Right atrium auricular region (tissue), 2 donors: ENCODE data around the gene BAX. TPM values are rescaled to one million over a fixed set of nuclear protein-coding genes. Genes with fewer than 3 reads are reported as not detected.

Source experiments
- DNase-seq: peaks from one replicate; pipeline ENCODE4 v3.0.0-alpha.2; 2019; ENCODE audit warnings: low spot score
- H3K27ac ChIP-seq, 2 donors: fragments of 200-600 bp; sonication (generic); 1 replicate in 1 of 2; 2 replicates in 1 of 2; pipeline ENCODE4 v1.5.1; 2016 to 2019
- H3K27me3 ChIP-seq, 2 donors: fragments of 200-600 bp; sonication (generic); one replicate each; pipeline versions ENCODE4 v1.5.1 to v1.6.0; 2017 to 2019
- H3K36me3 ChIP-seq: fragments of 200-600 bp; sonication (generic); one replicate; pipeline ENCODE4 v1.5.1; 2016
- H3K4me1 ChIP-seq, 2 donors: fragments of 200-600 bp; sonication (generic); one replicate each; pipeline versions ENCODE4 v1.5.1 to v1.6.0; 2017 to 2019
- H3K4me3 ChIP-seq, 2 donors: fragments of 200-600 bp; sonication (generic); 1 replicate in 1 of 2; 2 replicates in 1 of 2; pipeline ENCODE4 v1.5.1; 2017 to 2019; ENCODE audit warnings: mild to moderate bottlenecking in 1 of 2, moderate library complexity in 1 of 2
- H3K9me3 ChIP-seq, 2 donors: fragments of 200-600 bp; sonication (generic); one replicate each; pipeline ENCODE4 v1.5.1; 2019
- total RNA-seq, 2 donors: library from RNA; depleted of rRNA; stranded (reverse); fragments of >200 nt; gene quantifications; one replicate each; pipeline ENCODE4 v1.1.0, GENCODE V29; 2016
- TF ChIP-seq, protein P1 (sequence below), 2 donors: fragments of 200-600 bp; sonication (generic); IDR thresholded peaks; one replicate each; pipeline ENCODE4 v1.5.1; 2019; ENCODE audit warnings: antibody characterized with exemption in 2 of 2

The BAX gene
- total RNA-seq, 2 donors from 2014 or later: 10.7 to 21.2 TPM

DNA sequence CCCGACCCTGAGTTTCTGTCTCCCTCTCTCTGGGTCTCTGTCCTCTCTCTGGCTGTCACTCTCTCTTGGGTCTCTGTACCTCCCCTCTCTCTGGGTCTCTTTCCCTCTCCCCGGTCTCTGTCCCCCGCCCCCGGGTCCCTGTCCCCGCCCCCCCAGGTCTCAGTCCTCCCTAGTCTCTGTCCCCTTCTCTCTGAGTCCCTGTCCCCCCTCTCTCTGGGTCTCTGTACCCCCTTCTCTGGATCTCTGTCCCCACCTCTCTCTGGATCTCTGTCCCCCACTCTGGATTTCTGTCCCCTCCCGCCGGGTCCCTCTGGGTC is 8.1 kb downstream of the BAX start:
- peaks cover 0 to 47% of the 10 kb centered on the region in 2 donors for H3K4me1 ChIP-seq

DNA sequence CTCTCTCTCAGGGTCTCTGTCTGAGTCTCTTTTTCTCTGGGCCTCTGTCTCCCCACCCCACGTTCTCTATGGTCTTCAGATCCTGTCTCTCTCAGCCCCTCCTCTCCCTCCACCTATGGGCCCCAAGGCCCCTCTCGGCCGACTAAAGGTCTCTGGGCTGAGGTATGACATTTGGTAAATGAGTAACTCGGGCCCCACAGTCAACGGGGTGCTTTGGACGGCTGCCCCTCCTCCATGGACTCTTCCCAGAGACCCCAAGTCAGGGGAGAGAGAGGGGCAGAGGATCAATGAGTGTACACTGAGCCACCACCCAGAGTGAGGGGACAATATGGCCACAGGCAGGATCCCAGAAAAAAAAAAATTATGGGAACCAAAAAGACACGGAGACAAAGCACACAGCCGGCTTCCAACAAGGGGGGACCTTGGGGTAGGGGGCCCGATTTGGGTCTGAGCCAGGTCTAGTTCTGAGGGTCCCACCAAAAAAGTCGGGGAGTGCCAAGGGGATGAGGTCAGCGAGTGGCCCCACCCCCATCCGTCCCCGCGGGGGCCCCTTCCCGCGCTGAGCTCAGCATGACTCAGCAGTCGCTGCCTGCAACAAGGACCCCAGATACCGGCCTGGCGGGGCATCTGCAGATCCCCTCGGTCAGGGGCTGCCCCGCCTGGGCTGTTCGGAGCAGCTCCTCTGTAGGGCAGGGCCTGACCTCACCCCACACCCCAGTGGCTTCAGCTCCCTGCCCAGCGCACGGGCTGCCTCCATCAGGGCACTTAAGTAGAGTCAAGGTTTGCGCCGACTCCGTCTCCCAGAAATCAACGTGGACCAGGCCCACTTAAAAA is 8.9 kb downstream of the BAX start:
- Histone ChIP-seq H3K27me3 (no peaks in the 10 kb centered on the region), H3K36me3 (peaks cover 21% of the 10 kb centered on the region), H3K4me3 (peak overlapping the region; percentile 39 to 82), H3K9me3 (no peaks in the 10 kb centered on the region), H3K4me1 (peaks cover 0 to 53% of the 10 kb centered on the region in 2 donors), H3K27ac (peak overlapping the region; percentile 90 to 92)
- TF ChIP-seq, protein P1, sequence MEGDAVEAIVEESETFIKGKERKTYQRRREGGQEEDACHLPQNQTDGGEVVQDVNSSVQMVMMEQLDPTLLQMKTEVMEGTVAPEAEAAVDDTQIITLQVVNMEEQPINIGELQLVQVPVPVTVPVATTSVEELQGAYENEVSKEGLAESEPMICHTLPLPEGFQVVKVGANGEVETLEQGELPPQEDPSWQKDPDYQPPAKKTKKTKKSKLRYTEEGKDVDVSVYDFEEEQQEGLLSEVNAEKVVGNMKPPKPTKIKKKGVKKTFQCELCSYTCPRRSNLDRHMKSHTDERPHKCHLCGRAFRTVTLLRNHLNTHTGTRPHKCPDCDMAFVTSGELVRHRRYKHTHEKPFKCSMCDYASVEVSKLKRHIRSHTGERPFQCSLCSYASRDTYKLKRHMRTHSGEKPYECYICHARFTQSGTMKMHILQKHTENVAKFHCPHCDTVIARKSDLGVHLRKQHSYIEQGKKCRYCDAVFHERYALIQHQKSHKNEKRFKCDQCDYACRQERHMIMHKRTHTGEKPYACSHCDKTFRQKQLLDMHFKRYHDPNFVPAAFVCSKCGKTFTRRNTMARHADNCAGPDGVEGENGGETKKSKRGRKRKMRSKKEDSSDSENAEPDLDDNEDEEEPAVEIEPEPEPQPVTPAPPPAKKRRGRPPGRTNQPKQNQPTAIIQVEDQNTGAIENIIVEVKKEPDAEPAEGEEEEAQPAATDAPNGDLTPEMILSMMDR (IDR thresholded peaks at IDR 0.05): no peak
- peak; percentile 88 for DNase-seq

More for the DNA sequence above, 8.1 kb downstream of the BAX start:
- Histone ChIP-seq H3K4me3 (no peak overlapping the region), H3K9me3 (no peaks in the 10 kb centered on the region), H3K36me3 (peaks cover 18% of the 10 kb centered on the region), H3K27me3 (no peaks in the 10 kb centered on the region), H3K27ac (peak overlapping the region; percentile 90 to 92)
- TF ChIP-seq, protein P1 (IDR thresholded peaks at IDR 0.05): no peak
- no peak for DNase-seq

DNA sequence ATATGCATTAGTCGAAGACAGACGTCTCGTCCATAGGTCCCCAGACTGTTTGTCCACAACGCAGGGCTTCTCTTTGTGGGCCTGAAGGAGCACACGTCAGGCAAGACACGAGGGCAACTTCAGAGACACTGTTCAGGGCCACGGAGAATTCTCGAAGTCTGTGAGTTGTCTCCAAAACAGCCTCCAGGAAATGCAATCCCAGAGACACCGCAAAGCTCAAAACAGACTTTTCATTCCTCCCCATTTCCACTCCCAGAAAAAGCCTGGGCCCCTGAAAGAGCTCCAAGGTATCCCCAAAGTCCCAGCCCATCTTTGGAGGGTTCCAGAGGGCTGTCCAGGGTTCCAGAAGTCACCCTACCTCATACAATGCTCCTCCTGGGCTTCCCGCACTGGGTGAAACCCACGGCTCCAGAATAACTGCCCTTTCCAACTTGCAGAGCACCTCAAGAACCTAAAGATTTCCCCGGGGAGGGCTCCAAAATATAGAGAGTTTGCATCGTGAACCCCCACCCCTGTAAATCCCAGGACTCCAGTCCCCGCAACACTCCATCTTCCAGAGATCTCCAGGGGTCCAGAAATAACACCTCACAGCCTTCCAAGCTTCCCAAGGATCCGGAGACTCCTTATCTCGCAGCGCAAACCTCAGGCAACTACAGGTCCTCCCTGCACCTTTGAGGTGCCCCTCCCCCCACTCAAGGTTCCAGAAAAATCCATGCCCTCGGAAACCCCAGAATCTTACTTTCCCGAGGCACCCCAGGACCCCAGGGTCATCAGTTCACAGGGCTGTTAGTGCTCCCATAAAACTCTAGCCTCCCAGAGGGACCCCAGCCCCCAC is 9.7 kb downstream of the BAX start:
- Histone ChIP-seq H3K9me3 (no peaks in the 10 kb centered on the region), H3K4me1 (peaks cover 0 to 61% of the 10 kb centered on the region in 2 donors), H3K27me3 (no peaks in the 10 kb centered on the region), H3K4me3 (peak overlapping the region; percentile 39 to 82), H3K36me3 (peaks cover 29% of the 10 kb centered on the region), H3K27ac (peak overlapping the region; percentile 90 to 92)
- TF ChIP-seq, protein P1 (IDR thresholded peaks at IDR 0.05): no peak
- DNase-seq: no peak

DNA sequence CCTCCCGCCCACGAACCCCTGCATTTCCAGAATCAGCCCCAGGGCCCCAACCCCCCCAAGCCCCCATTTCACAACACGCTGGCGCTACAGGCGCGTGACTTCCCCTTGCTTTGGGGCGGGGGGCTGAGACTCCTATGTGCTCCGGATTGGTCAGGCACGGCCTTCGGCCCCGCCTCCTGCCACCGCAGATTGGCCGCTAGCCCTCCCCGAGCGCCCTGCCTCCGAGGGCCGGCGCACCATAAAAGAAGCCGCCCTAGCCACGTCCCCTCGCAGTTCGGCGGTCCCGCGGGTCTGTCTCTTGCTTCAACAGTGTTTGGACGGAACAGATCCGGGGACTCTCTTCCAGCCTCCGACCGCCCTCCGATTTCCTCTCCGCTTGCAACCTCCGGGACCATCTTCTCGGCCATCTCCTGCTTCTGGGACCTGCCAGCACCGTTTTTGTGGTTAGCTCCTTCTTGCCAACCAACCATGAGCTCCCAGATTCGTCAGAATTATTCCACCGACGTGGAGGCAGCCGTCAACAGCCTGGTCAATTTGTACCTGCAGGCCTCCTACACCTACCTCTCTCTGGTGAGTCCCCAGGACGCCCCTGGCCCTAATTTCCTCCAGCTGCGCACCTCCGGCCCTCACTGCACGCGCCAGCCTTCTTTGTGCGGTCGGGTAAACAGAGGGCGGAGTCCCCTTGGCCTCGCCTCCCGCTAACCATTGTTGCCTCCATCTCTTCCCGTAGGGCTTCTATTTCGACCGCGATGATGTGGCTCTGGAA is 10.5 kb downstream of the BAX start, which contains the start of gene FTL:
Gene FTL (plus strand): TSS at position 270 of the 766 bp plus-strand sequence. CDS start 199 bp downstream, at position 469.
- peaks cover 0 to 61% of the 10 kb centered on the region in 2 donors for H3K4me1 ChIP-seq
- peak within 1 kb of the TSS; percentile 82 to 99 for H3K4me3 ChIP-seq
- H3K9me3 ChIP-seq: no peaks in the 10 kb centered on the region
- H3K27me3 ChIP-seq: no peaks in the 10 kb centered on the region
- peaks cover 37% of the 10 kb centered on the region for H3K36me3 ChIP-seq
- H3K27ac ChIP-seq: peak within 1 kb of the TSS; percentile 90 to 92
- TF ChIP-seq, protein P1 (IDR thresholded peaks at IDR 0.05): no peak
- DNase-seq: peak; percentile 99

DNA sequence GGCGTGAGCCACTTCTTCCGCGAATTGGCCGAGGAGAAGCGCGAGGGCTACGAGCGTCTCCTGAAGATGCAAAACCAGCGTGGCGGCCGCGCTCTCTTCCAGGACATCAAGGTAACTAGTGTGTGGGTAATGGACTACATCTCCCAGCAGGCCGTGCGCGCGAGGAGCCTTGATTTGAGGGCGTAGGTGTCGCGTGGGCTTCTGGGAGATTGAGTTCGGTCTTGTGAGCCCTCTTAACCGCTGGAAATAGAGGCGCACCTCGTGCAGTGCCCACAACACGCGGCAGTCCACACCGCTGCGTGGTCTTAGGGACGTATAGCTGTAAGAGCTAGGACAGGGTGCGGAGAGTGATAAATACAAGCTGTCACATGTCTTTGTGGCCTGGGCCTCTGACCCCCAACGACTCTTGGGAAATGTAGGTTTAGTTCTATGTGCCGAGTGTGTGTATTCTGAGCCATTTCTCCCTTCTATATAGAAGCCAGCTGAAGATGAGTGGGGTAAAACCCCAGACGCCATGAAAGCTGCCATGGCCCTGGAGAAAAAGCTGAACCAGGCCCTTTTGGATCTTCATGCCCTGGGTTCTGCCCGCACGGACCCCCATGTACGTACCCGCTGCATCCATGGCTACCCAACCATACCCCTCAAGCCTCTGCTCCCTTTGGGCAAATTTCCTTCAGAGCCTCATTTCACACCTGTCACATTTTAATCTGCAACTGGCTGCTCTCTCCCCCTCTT is 11.3 kb downstream of the BAX start:
- peaks cover 43% of the 10 kb centered on the region for H3K36me3 ChIP-seq
- peak; percentile 88 for DNase-seq
- H3K27me3 ChIP-seq: no peaks in the 10 kb centered on the region
- TF ChIP-seq, protein P1 (IDR thresholded peaks at IDR 0.05): no peak
- no peaks in the 10 kb centered on the region for H3K9me3 ChIP-seq
- H3K4me1 ChIP-seq: peaks cover 0 to 66% of the 10 kb centered on the region in 2 donors
- peak overlapping the region; percentile 90 to 92 for H3K27ac ChIP-seq
- peak overlapping the region; percentile 82 to 99 for H3K4me3 ChIP-seq
